Astrocyte (in vitro differentiated cells and primary cell): ENCODE results near the gene INPP5E. TPM values are rescaled to one million over a fixed set of nuclear protein-coding genes. Genes with fewer than 3 reads are reported as not detected.

Experiments
- DNase-seq: peaks from one replicate; pipeline ENCODE4 v3.0.0-alpha.2; 2010; ENCODE audit warnings: low read depth
- FAIRE-seq: peaks from 2 replicates; lab custom pipeline; 2011; peaks lifted over from hg19 to GRCh38; lab: Jason Lieb, UNC
- H2AFZ ChIP-seq: 2 replicates; pipeline ENCODE4 v1.6.0; 2012; ENCODE audit warnings: low read depth, low read length, inconsistent platforms
- H3K27ac ChIP-seq: 2 replicates; pipeline ENCODE4 v1.5.1; 2011; ENCODE audit warnings: low read depth, low read length, inconsistent platforms
- H3K27me3 ChIP-seq: 2 replicates; pipeline ENCODE4 v1.6.0; 2011; ENCODE audit warnings: low read length, inconsistent platforms; ENCODE audit not compliant: insufficient read depth
- H3K36me3 ChIP-seq: 2 replicates; pipeline ENCODE4 v1.5.1; 2011; ENCODE audit warnings: low read length, inconsistent platforms; ENCODE audit not compliant: insufficient read depth
- H3K4me1 ChIP-seq: 2 replicates; pipeline ENCODE4 v1.5.1; 2011; ENCODE audit warnings: low read length, inconsistent platforms; ENCODE audit not compliant: insufficient read depth
- H3K4me2 ChIP-seq: 2 replicates; pipeline ENCODE4 v1.6.0; 2012; ENCODE audit warnings: low read length, inconsistent platforms
- H3K4me3 ChIP-seq: 2 replicates; pipeline ENCODE4 v1.5.1; 2011; ENCODE audit warnings: low read depth, mild to moderate bottlenecking, low read length, inconsistent platforms; ENCODE audit not compliant: insufficient read depth
- H3K79me2 ChIP-seq: 2 replicates; pipeline ENCODE4 v1.6.0; 2012; ENCODE audit warnings: mild to moderate bottlenecking, low read length, inconsistent platforms; ENCODE audit not compliant: insufficient read depth
- H3K9ac ChIP-seq: 2 replicates; pipeline ENCODE4 v1.6.0; 2012; ENCODE audit warnings: mild to moderate bottlenecking, low read length, inconsistent platforms
- H3K9me3 ChIP-seq: 2 replicates; pipeline ENCODE4 v1.5.1; 2012; ENCODE audit warnings: low read depth, mild to moderate bottlenecking, low read length, inconsistent platforms; ENCODE audit not compliant: insufficient read depth
- H4K20me1 ChIP-seq: 2 replicates; pipeline ENCODE4 v1.6.0; 2012; ENCODE audit warnings: low read length, inconsistent platforms; ENCODE audit not compliant: insufficient read depth
- H3K27ac Mint-ChIP-seq: one replicate; pipeline ENCODE4 v1.8.0; 2021; ENCODE audit warnings: mild to moderate bottlenecking, mixed read lengths; ENCODE audit not compliant: unreplicated experiment
- H3K27me3 Mint-ChIP-seq: one replicate; pipeline ENCODE4 v1.8.0; 2021; ENCODE audit warnings: low read depth, mixed read lengths; ENCODE audit not compliant: unreplicated experiment
- H3K36me3 Mint-ChIP-seq: one replicate; pipeline ENCODE4 v1.8.0; 2021; ENCODE audit warnings: low read depth, mixed read lengths; ENCODE audit not compliant: unreplicated experiment
- H3K4me1 Mint-ChIP-seq: one replicate; pipeline ENCODE4 v1.8.0; 2021; ENCODE audit warnings: low read depth, mixed read lengths; ENCODE audit not compliant: unreplicated experiment
- H3K4me3 Mint-ChIP-seq: one replicate; pipeline ENCODE4 v1.8.0; 2021; ENCODE audit warnings: mild to moderate bottlenecking, moderate library complexity, mixed read lengths; ENCODE audit not compliant: unreplicated experiment
- H3K9me3 Mint-ChIP-seq: one replicate; pipeline ENCODE4 v1.8.0; 2021; ENCODE audit warnings: mild to moderate bottlenecking, mixed read lengths; ENCODE audit not compliant: unreplicated experiment
- CTCF ChIP-seq: IDR thresholded peaks from 2 replicates; pipeline ENCODE4 v1.5.1; 2011; ENCODE audit warnings: low read depth, mild to moderate bottlenecking, inconsistent platforms, low read length, moderate library complexity; ENCODE audit not compliant: insufficient read depth
- EZH2 ChIP-seq: IDR thresholded peaks from 2 replicates; pipeline ENCODE4 v1.6.1; 2012; ENCODE audit warnings: mild to moderate bottlenecking, low read length, inconsistent platforms; ENCODE audit not compliant: insufficient read depth
- total RNA-seq: library from RNA; stranded (reverse); gene quantifications from 2 replicates; pipeline ENCODE4 v1.2.1, GENCODE V29; 2021

The INPP5E gene
- total RNA-seq, 1 donor from 2014 or later, result 13.2 TPM

- Histone ChIP-seq H3K9ac (no peak overlapping the region), H3K27me3 (no peaks in the 10 kb centered on the region), H2AFZ (no peak overlapping the region), H3K79me2 (peaks cover 100% of the 10 kb centered on the region), H3K4me1 (no peaks in the 10 kb centered on the region), H3K4me3 (no peak overlapping the region), H3K4me2 (no peak overlapping the region), H4K20me1 (peaks cover 100% of the 10 kb centered on the region), H3K36me3 (peaks cover 46% of the 10 kb centered on the region), H3K27ac (no peak overlapping the region), H3K9me3 (no peaks in the 10 kb centered on the region)
- no peak for TF ChIP-seq EZH2
- no peak for TF ChIP-seq CTCF
- no peak overlapping the region for H3K27ac Mint-ChIP-seq
- DNase-seq, result no peak
- H3K4me3 Mint-ChIP-seq, result no peak overlapping the region
- H3K27me3 Mint-ChIP-seq, result no peaks in the 10 kb centered on the region
- FAIRE-seq, result no peak
- no peaks in the 10 kb centered on the region for H3K9me3 Mint-ChIP-seq
- H3K4me1 Mint-ChIP-seq, result peaks cover 6% of the 10 kb centered on the region
- peaks cover 11% of the 10 kb centered on the region for H3K36me3 Mint-ChIP-seq
Measured at GRCh38 chr9:136474021-136474640, 34.5 kb upstream of the INPP5E start.

- no peaks in the 10 kb centered on the region for H3K4me1 ChIP-seq
- H4K20me1 ChIP-seq, result peaks cover 100% of the 10 kb centered on the region
- no peak overlapping the region for H3K9ac ChIP-seq
- no peak overlapping the region for H3K27ac ChIP-seq
- FAIRE-seq (no peak), DNase-seq (no peak)
- TF ChIP-seq CTCF, result no peak
- no peak for TF ChIP-seq EZH2
- peaks cover 11% of the 10 kb centered on the region for H3K36me3 Mint-ChIP-seq
- no peak overlapping the region for H3K4me3 ChIP-seq
- no peak overlapping the region for H3K27ac Mint-ChIP-seq
- peaks cover 100% of the 10 kb centered on the region for H3K79me2 ChIP-seq
- peaks cover 46% of the 10 kb centered on the region for H3K36me3 ChIP-seq
- H3K27me3 Mint-ChIP-seq, result no peaks in the 10 kb centered on the region
- H3K4me3 Mint-ChIP-seq, result no peak overlapping the region
- no peaks in the 10 kb centered on the region for H3K27me3 ChIP-seq
- no peak overlapping the region for H3K4me2 ChIP-seq
- no peaks in the 10 kb centered on the region for H3K9me3 ChIP-seq
- H3K9me3 Mint-ChIP-seq, result no peaks in the 10 kb centered on the region
- H3K4me1 Mint-ChIP-seq, result peaks cover 2% of the 10 kb centered on the region
- H2AFZ ChIP-seq, result no peak overlapping the region
Measured at GRCh38 chr9:136473354-136473721, 33.7 kb upstream of the INPP5E start.

GRCh38 chr9:136472640-136473353 is 33.2 kb upstream of the INPP5E start:
- DNase-seq (no peak), FAIRE-seq (no peak)
- H3K27me3 Mint-ChIP-seq, result no peaks in the 10 kb centered on the region
- Histone ChIP-seq H3K9me3 (no peaks in the 10 kb centered on the region), H3K4me2 (no peak overlapping the region), H3K4me1 (no peaks in the 10 kb centered on the region), H3K79me2 (peaks cover 97% of the 10 kb centered on the region), H3K27ac (no peak overlapping the region), H2AFZ (no peak overlapping the region), H4K20me1 (peaks cover 100% of the 10 kb centered on the region), H3K4me3 (no peak overlapping the region), H3K36me3 (peaks cover 51% of the 10 kb centered on the region), H3K9ac (no peak overlapping the region), H3K27me3 (no peaks in the 10 kb centered on the region)
- H3K27ac Mint-ChIP-seq, result no peak overlapping the region
- peaks cover under 1% of the 10 kb centered on the region for H3K4me1 Mint-ChIP-seq
- peaks cover 11% of the 10 kb centered on the region for H3K36me3 Mint-ChIP-seq
- TF ChIP-seq EZH2 (no peak), CTCF (no peak)
- no peaks in the 10 kb centered on the region for H3K9me3 Mint-ChIP-seq
- no peak overlapping the region for H3K4me3 Mint-ChIP-seq
